Muscle of leg (tissue), 11 donors: ENCODE results near the gene LCTL. TPM values are rescaled to one million over a fixed set of nuclear protein-coding genes. Genes with fewer than 3 reads are reported as not detected.
"Not testable (repeated sequence)": the region's sequence is repeated elsewhere in the genome, so short reads cannot be mapped to it uniquely, and the experiment has no call there.

Source experiments
- DNase-seq: peaks from one replicate; pipeline ENCODE4 v3.0.0; 2013
- H3K27ac ChIP-seq: one replicate; pipeline ENCODE4 v1.5.1; 2013; ENCODE audit warnings: mild to moderate bottlenecking, low read length, control low read depth
- H3K27me3 ChIP-seq: one replicate; pipeline ENCODE4 v1.6.1; 2013; ENCODE audit warnings: low read length; ENCODE audit not compliant: control insufficient read depth, insufficient read depth
- H3K36me3 ChIP-seq: one replicate; pipeline ENCODE4 v1.6.1; 2013; ENCODE audit warnings: low read length; ENCODE audit not compliant: control insufficient read depth, insufficient read depth
- H3K4me1 ChIP-seq: one replicate; pipeline ENCODE4 v1.6.1; 2013; ENCODE audit warnings: low read length; ENCODE audit not compliant: control insufficient read depth, insufficient read depth
- H3K4me3 ChIP-seq: one replicate; pipeline ENCODE4 v1.5.1; 2013; ENCODE audit warnings: low read length, control low read depth
- H3K9me3 ChIP-seq: replicated peaks from 2 replicates; pipeline ENCODE4 v1.6.1; 2013; ENCODE audit warnings: low read depth, low read length; ENCODE audit not compliant: control insufficient read depth
- WGBS: methylation state at CpG from one replicate; pipeline ENCODE4 v1.1.5; 2013; ENCODE audit warnings: missing lambda C conversion rate; ENCODE audit not compliant: insufficient coverage; 5-methylcytosine and 5-hydroxymethylcytosine counted together
- polyA plus RNA-seq, 8 donors: library from polyadenylated mRNA; unstranded; fragments of 120-200 nt; gene quantifications; one replicate each; pipeline versions ENCODE4 v1.2.1 to v1.2.3, GENCODE V29; 2013; ENCODE audit warnings: inconsistent platforms in 1 of 8, low replicate concordance in 1 of 8; ENCODE audit not compliant: insufficient read length in 8 of 8, insufficient read depth in 1 of 8
- total RNA-seq: library from RNA; stranded (reverse); fragments of 120-200 nt; gene quantifications from one replicate; pipeline ENCODE4 v1.2.4, GENCODE V29; 2013

LCTL gene
- total and polyA plus RNA-seq, 9 donors: 0.10 to 0.39 (median 0.22) TPM; not detected in 1

- no peaks in the 10 kb centered on the region for H3K36me3 ChIP-seq
- H3K4me1 ChIP-seq: peaks cover 4% of the 10 kb centered on the region
- H3K4me3 ChIP-seq: no peak overlapping the region
- H3K27ac ChIP-seq: no peak overlapping the region
- 0% methylated on average over 1 of the region's 3 CpGs for WGBS
- DNase-seq: peak; percentile 58
- H3K27me3 ChIP-seq: peaks cover 4% of the 10 kb centered on the region
- H3K9me3 ChIP-seq: no peaks in the 10 kb centered on the region
Measured at GRCh38 chr15:66593219-66593780, 27.5 kb upstream of the LCTL start.

GRCh38 chr15:66592505-66593218 lies 26.9 kb upstream of the LCTL start:
- Histone ChIP-seq H3K9me3 (no peaks in the 10 kb centered on the region), H3K27me3 (peaks cover 4% of the 10 kb centered on the region), H3K27ac (no peak overlapping the region), H3K36me3 (no peaks in the 10 kb centered on the region), H3K4me3 (no peak overlapping the region), H3K4me1 (peaks cover 6% of the 10 kb centered on the region)
- DNase-seq: no peak
- 67% methylated on average over 7 of the region's 12 CpGs for WGBS

- H3K4me3 ChIP-seq: no peak overlapping the region
- no peaks in the 10 kb centered on the region for H3K9me3 ChIP-seq
- H3K36me3 ChIP-seq: no peaks in the 10 kb centered on the region
- H3K4me1 ChIP-seq: peaks cover 7% of the 10 kb centered on the region
- H3K27me3 ChIP-seq: peaks cover 7% of the 10 kb centered on the region
- no peak for DNase-seq
- no peak overlapping the region for H3K27ac ChIP-seq
- WGBS: 80% methylated on average over 4 of the region's 4 CpGs
Measured at GRCh38 chr15:66591322-66591862, 25.6 kb upstream of the LCTL start.

GRCh38 chr15:66590435-66590834 lies 24.6 kb upstream of the LCTL start:
- no peak for DNase-seq
- Histone ChIP-seq H3K36me3 (no peaks in the 10 kb centered on the region), H3K4me3 (no peak overlapping the region), H3K27ac (no peak overlapping the region), H3K9me3 (no peaks in the 10 kb centered on the region), H3K4me1 (peaks cover 8% of the 10 kb centered on the region), H3K27me3 (peaks cover 11% of the 10 kb centered on the region)
- WGBS: 100% methylated on average over 1 of the region's 2 CpGs

- DNase-seq, H3K9me3 ChIP-seq, H3K4me3 ChIP-seq, H3K36me3 ChIP-seq, H3K4me1 ChIP-seq, H3K27ac ChIP-seq: not testable (repeated sequence)
- peaks cover 11% of the 10 kb centered on the region for H3K27me3 ChIP-seq
- 100% methylated on average over 3 of the region's 6 CpGs for WGBS
Measured at GRCh38 chr15:66589429-66589828, 23.6 kb upstream of the LCTL start.

GRCh38 chr15:66588971-66589370 lies 23.2 kb upstream of the LCTL start:
- peaks cover 8% of the 10 kb centered on the region for H3K4me1 ChIP-seq
- peaks cover 11% of the 10 kb centered on the region for H3K27me3 ChIP-seq
- no peaks in the 10 kb centered on the region for H3K36me3 ChIP-seq
- no peak overlapping the region for H3K4me3 ChIP-seq
- H3K27ac ChIP-seq: no peak overlapping the region
- no peak for DNase-seq
- WGBS: 42% methylated on average over 6 of the region's 8 CpGs
- H3K9me3 ChIP-seq: no peaks in the 10 kb centered on the region

- no peak for DNase-seq
- peaks cover 11% of the 10 kb centered on the region for H3K27me3 ChIP-seq
- H3K27ac ChIP-seq: no peak overlapping the region
- no CpG with 5 or more reads among the region's 5 CpGs for WGBS
- peaks cover 4% of the 10 kb centered on the region for H3K4me1 ChIP-seq
- H3K9me3 ChIP-seq: no peaks in the 10 kb centered on the region
- no peak overlapping the region for H3K4me3 ChIP-seq
- H3K36me3 ChIP-seq: no peaks in the 10 kb centered on the region
Measured at GRCh38 chr15:66588537-66588936, 22.7 kb upstream of the LCTL start.

GRCh38 chr15:66587749-66588148 lies 22.0 kb upstream of the LCTL start:
- peaks cover 4% of the 10 kb centered on the region for H3K4me1 ChIP-seq
- DNase-seq: no peak
- no peak overlapping the region for H3K27ac ChIP-seq
- 40% methylated on average over 4 of the region's 5 CpGs for WGBS
- H3K4me3 ChIP-seq: no peak overlapping the region
- H3K27me3 ChIP-seq: peaks cover 11% of the 10 kb centered on the region
- H3K9me3 ChIP-seq: no peaks in the 10 kb centered on the region
- H3K36me3 ChIP-seq: no peaks in the 10 kb centered on the region

- Histone ChIP-seq H3K36me3 (no peaks in the 10 kb centered on the region), H3K4me3 (no peak overlapping the region), H3K27ac (no peak overlapping the region), H3K27me3 (peaks cover 11% of the 10 kb centered on the region), H3K4me1 (peaks cover 4% of the 10 kb centered on the region), H3K9me3 (no peaks in the 10 kb centered on the region)
- no peak for DNase-seq
Measured at GRCh38 chr15:66587020-66587419, 21.2 kb upstream of the LCTL start.

GRCh38 chr15:66586155-66586976 lies 20.6 kb upstream of the LCTL start:
- WGBS: 49% methylated on average over 10 of the region's 17 CpGs
- H3K4me1 ChIP-seq: peaks cover 4% of the 10 kb centered on the region
- H3K9me3 ChIP-seq: no peaks in the 10 kb centered on the region
- H3K27me3 ChIP-seq: peaks cover 11% of the 10 kb centered on the region
- no peak overlapping the region for H3K27ac ChIP-seq
- no peak overlapping the region for H3K4me3 ChIP-seq
- H3K36me3 ChIP-seq: no peaks in the 10 kb centered on the region
- no peak for DNase-seq
